GM21390 (cell line): ENCODE results near the gene TMUB2.
A peak's percentile ranks its signal among the peaks of the same experiment; 100 is the strongest.

Source experiments
- ATAC-seq: cut with Tn5 transposase; IDR thresholded peaks from one replicate; pipeline ENCODE4 v1.9.1; 2021; ENCODE audit not compliant: unreplicated experiment

The TMUB2 gene

GRCh38 chr17:44200478-44201155 is 13.8 kb downstream of the TMUB2 start:
- no peak for ATAC-seq

GRCh38 chr17:44202756-44203155 is 16.0 kb downstream of the TMUB2 start:
- ATAC-seq = no peak

- no peak for ATAC-seq
Measured at GRCh38 chr17:44203731-44204440, 17.1 kb downstream of the TMUB2 start.

GRCh38 chr17:44204441-44204882 is 17.7 kb downstream of the TMUB2 start:
- no peak for ATAC-seq

- no peak for ATAC-seq
Measured at GRCh38 chr17:44205962-44206824, 19.4 kb downstream of the TMUB2 start.

GRCh38 chr17:44206825-44207155 is 20.0 kb downstream of the TMUB2 start:
- no peak for ATAC-seq

- no peak for ATAC-seq
Measured at GRCh38 chr17:44207319-44207718, 20.5 kb downstream of the TMUB2 start.

GRCh38 chr17:44207743-44208142 is 21.0 kb downstream of the TMUB2 start:
- no peak for ATAC-seq

GRCh38 chr17:44209786-44210341 is 23.1 kb downstream of the TMUB2 start:
- no peak for ATAC-seq

- ATAC-seq = peak; percentile 59
Measured at GRCh38 chr17:44210342-44211192, 23.8 kb downstream of the TMUB2 start.

GRCh38 chr17:44211281-44212265 is 24.8 kb downstream of the TMUB2 start:
- no peak for ATAC-seq

- ATAC-seq = no peak
Measured at GRCh38 chr17:44212507-44213402, 26.0 kb downstream of the TMUB2 start.

GRCh38 chr17:44213403-44214229 is 26.8 kb downstream of the TMUB2 start:
- no peak for ATAC-seq

GRCh38 chr17:44214230-44214494 is 27.4 kb downstream of the TMUB2 start:
- ATAC-seq = no peak

- no peak for ATAC-seq
Measured at GRCh38 chr17:44214896-44215295, 28.1 kb downstream of the TMUB2 start.

GRCh38 chr17:44216173-44216572 is 29.4 kb downstream of the TMUB2 start:
- ATAC-seq = no peak

GRCh38 chr17:44216694-44217093 is 29.9 kb downstream of the TMUB2 start:
- no peak for ATAC-seq
